Hepatic stellate cell (primary cell): Measurements from ENCODE around the gene WIZ.

ENCODE experiments used
- DNase-seq: peaks from one replicate; pipeline ENCODE4 v3.0.0; 2011; ENCODE audit warnings: low spot score

Gene WIZ

DNA sequence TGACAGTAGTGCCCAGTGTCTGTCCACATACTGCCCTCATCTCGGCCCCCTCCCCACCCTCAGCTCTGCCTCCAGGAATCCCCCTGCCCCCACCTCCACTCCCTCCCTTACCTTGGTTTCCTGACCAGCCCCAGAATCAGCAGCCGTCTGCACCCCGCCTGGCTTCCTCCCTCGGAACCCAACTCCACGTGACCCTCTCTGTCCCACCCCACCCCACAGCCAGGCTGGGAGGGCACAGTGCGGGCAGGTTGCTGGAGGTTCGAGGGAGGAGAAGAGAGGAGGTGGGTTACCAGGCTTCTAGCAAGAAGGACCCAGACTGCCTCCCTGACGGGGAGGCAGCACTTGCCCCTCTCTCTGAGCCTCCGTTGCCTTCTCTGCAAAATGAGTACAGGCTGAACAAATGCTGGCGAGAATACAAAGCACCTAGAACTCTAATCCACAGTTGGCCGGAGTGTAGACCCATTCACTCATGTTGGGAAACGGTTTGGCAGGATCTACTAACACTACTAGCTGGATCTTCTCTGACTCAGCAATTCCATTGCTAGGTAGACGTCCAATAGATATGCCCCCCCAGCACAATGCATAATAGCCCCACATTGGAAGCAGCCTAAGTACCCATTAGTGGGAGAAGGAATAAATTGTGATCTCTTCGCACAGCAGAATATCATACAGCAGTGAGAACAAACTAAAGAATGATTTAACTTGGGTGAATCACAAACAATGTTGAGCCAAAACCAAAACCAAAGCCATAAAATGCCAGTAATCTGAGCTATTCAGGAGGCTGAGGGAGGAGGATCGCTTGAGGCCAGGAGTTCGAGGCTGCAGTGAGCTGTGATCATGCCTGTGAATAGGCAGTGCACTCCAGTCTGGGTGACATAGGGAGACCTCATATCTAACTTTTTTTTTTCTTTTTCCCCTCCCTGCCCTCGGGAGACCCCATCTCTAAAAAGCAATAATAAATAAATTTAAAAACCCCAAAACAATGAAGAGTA lies 14.9 kb upstream of the WIZ start, which contains the start of gene RASAL3:
Gene RASAL3 (minus strand): TSS at position 151 of the 992 bp plus-strand sequence. CDS start 186 bp downstream, outside the sequence.
- DNase-seq, result no peak

DNA sequence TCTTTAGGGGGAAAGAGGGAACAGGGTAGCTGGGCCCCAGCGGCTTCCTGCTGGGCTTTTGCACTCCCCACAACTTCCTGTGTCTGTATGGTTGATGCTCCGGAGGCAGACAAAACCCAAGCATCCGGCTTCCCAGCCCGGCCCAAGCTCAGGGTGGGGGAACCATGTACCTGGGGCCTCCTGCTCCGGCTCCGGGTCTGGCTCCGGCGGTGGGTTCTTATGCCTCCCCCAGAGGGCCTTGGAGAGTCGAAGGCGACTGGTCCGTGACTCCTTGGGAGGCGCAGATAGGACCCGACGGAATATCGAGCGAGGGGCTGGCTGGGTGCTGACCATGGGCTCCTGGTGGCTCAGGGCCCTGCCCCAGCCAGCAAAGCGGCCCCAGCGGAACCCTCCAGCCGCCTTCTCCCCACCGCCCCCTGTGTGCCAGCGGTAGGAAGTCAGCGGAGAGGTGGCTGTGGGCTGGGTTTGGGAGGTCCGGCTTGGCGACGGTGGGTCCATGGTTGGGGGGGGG lies 14.2 kb upstream of the WIZ start:
- no peak for DNase-seq

DNA sequence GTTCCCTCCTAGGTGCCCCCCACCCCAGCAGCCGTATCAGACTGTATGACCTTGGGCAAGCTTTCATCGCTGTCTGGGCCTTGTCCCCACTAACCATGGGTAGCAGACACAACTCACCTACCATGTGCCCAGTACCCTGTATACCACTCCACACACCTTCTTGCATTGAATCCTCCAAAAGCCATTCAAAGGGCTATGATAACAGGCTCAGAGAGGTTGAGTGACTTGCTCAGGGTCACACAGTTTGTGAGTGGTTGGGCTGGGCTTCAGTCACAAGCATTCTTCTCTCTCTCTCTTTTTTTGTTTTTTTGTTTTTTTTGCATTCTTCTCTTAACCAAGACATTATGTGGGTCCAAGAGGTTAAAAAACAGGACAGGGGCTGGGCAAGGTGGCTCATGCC lies 11.9 kb upstream of the WIZ start:
- DNase-seq, result no peak

DNA sequence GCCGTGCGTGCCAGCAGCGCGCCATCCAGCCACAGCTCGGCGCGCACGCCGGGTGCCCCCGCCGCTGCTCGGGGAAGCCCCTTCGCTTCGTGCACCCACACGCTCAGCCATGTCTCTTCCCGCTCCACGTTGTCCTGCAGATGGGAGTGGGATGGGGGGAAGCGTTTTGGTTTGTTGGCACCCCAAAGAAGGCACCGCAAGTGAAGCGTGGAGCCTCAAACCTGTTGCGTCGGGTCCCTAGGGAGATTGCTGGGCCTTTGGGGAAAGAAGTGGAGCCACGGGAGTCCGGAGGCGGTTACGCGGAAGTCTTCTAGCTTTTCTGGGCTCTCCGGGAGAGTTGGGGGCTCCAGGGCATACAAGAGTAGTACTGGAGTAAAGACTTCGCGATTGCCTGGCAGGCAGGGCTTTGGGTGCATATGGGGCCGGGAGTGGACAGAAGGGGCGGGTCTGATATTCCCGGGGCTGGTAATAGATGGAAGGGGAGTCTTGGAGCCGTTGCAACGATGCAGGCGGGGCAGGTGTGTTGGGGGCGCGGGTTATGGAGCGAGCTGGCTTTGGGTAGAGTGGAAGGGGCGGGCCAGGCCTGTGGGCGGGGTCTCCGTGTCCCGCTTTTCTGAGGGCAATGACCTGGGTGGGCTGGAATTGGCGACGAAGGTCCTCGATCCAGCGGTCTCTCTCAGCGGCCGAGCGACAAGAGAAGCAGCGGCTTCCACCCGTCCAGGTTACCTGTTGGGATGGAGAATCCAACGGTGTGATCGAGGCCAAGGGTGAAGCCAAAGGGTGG lies 8.1 kb upstream of the WIZ start:
- DNase-seq, result no peak

DNA sequence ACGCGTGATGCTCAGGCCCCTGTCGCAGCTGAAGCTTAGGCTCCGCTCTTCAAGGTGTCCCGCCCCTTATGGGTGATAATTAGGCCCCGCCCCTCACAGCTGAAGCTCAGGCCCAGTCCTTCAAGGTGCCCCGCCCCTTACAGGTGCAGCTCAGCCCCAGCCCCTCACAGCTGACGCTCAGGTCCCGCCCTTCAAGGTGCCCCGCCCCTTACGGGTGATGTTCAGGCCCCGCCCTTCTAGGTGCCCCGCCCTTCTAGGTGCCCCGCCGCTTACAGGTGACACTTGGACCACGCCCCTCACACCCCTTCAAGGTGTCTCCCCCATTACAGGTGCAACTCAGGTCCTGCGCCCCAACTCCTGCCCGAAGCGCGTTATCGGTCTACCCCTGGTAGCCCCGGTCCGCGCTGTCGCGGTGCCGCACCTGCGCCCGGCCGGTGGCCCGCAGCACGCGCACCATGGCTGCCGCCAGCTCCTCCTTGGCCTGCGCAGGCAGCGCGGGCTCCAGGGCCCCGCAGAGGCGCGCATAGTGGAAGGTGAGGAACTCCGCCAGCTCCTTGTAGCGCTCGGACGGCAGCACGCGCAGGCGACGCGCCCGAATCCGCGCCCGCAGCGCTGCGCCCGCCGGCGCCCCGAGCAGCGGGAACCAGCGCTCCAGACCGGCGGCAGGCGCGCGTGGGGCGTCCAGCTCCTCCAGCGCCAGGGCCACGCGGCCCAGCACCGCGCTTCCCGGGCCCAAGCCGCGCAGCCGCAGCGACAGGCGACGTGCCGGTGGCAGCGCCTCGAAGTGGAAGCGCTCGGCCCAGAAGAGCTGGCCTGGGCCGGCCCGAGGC lies 7.3 kb upstream of the WIZ start:
- DNase-seq, result no peak

DNA sequence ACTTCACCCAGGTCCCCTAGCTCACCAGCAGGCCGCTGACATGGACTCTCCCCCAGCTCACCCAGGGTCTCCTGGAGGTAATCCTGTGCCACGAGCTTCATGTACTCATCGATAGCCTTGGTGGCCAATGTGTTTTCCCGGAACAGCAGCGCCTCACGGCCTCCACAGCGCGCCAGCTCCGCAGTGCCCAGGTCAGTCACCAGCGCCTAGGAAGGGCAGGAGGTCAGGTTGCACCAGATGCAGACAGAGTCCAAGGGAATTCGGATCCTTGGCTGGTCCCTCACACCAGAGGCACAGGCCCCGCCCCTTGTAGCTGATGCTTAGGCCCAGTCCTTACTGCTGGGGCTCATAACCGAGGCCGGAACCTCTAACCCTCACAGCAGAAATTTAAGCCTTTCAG lies 6.7 kb upstream of the WIZ start:
- no peak for DNase-seq

DNA sequence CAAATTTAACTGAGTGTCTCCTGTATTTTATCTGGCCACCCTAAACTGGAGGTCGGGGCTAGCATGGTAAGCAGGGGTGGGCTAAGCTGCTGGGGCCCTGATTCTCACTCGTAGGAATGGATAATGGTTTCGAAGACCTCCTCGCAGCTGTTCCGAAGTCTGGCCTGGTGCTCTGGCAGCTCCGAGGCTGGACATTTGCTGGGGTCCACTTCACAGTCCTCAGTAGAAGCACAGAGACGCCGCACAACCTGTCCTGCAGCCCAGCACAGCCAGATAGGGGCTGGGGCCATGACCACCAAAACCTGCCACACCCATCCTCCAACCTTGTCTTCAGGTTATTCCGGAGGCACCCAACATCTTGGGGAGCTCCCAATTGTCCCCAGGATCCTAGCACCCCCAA lies 6.2 kb upstream of the WIZ start:
- DNase-seq, result no peak

DNA sequence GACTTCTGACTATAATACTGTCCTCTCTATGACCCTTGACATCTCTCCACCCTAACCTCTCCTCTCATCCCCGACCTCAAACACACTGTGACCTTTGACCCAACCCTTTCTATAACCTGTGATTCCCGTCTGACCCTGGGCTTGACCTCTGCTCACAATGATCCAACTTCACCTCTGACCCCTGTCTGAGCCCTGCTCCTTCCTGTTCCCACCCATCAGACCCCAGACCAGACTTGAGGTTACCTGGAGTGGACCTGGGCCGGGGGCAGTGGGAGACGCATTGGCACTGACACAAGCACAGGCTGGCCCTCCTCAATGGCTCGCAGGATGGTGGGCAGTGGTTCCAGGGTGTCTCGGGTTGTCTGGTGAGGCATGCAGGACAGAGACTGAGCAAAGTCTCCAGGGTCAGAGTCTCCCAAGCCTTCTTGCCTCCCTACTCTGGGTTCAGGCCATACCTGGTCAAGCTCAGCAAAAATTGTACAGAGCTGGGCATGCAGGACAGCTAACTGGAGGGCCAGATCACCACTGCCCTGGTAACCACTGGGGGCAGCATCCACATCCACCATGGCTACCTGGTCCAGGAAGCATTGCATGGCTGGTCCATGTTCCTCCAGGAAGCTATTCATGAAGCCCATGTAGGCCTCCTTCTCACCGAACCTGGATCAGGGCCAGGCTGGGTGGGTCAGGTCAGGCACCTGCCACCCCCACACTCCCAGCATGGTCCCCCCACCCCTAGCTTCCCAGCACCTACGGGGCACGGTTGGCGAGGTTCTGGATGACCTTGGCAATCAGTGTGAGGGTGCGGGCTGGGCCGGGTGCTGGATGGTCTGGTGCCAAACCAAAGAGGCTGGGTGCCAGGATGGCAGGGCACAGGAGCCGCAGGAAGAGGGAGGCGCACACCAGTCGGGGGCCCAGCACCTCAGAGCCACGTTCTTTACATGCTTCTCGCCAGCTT lies 4.4 kb upstream of the WIZ start:
- DNase-seq, result no peak

DNA sequence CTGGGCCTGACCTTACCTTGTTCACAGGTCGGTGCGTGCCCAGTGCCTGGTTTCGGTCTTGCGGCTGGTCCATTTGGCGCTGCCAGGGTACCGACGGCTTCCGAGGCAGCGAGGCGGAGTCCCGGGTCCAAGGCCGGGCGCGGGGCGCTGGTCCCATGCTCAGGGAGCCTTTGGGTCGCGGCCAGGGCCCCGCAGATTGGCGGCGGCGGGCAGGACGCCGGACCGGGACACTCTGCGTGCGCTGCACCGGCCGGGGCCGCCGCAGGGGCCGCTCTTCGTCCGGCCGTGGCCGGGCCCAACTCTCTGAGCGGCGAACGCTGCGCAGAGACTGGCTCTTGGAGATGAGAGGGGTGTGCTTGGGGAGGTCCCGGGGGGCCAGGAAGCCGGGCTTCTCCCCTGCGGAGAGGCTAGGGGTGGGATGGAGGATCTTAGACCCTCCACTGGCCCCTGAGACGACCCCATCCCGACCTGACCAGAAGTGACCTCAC lies 3.4 kb upstream of the WIZ start:
- DNase-seq, result peak; percentile 78

DNA sequence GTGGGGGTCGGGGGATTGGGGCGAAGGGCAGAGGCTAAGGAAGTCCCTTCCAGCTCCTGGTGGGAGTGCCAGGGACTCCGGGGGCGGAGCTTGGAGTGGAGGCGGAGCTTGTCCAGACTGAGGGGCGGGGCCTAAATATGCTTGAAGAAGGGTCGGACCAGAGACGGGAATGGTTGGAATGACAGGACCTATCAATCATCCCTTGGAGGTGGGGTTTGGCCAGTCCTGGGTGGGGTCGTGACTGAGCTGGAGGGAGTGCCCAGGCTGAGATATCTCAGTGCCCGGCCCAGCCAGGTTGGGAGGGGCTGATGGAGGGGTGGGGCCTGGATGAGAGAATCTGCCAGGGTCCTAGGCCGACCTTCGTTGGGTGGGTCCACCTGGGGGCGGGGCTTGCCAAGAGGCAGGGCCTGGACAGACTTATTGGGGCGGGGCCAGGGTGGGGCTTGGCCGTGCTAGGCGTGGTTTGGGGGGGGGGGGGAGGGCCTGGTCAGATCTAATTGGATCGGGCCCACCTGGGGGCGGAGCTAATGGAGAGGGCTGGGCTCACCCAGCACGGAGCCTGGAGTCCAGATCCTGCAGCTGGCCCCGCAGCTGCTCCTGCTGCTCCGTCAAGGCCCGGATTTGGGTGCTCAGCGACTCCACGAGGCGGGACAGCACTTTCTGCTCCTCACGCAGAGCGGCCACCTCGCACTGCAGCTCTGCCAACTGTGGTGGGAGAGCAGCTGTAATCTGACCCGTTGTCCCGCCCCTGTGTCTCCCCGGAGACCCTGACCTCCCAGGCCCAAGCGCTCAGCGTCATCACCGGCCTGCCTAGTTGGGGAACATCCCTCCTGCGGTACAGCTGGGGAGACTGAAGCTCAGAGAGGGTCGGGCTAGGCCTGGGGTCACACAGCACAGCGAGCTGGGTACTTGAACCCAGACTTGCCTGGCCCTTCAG lies 2.6 kb upstream of the WIZ start:
- peak; percentile 96 for DNase-seq

DNA sequence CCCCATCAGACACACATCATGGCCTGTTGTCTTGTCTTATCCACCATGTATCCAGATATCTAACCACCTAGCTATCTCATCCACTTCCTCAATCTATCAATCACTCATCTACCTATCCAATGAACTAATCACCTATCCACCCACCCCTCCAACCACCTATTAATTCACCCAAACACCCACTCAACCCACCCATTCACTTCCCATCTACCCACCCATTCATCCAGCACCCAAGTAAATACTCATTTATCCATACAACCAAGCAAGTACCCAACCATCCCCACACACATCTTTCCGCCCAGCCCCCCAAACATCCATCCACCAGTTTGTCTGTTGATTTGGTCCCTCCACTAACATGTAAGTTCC lies 753 bp upstream of the WIZ start:
- no peak for DNase-seq

DNA sequence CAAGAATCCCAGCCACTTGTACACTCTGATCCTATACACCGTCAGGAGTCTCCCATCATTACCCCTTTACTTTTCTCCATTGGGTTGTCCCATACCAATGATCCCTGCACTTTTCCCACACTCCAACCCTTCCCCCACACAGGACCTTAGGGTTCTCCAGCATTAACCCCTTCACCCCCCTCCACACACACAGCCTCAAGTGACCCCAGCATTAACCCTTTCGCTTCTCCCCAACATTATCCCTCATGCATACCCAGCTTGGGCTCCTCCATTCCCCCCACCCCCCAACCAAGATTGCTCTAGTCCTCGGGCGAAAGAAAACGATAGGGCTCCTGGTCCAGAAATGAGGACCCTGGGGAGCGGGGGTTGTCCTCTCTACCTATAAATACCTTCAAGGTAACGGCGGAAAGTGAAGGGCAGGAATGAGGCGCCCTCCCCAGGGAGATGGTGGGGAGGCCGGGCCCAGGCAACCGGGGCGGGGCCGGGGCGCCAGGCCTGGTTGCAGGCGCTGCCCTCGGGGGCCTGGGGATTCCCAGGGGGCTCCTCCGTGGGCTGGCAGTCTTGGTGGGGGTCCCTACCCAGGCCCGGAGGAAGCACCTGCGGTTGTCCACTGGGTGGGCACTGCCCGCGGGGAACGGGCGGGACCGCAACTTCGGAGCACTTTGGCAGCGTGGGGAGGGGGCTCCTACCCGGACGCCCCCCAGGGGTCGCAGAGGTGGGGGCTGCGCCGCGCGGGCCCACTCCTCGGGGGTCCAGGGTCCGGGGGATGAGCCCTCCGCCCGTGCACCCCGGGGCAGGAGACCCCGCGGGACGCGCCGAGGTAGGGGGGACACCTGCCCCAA lies 757 bp downstream of the WIZ start:
- no peak for DNase-seq

DNA sequence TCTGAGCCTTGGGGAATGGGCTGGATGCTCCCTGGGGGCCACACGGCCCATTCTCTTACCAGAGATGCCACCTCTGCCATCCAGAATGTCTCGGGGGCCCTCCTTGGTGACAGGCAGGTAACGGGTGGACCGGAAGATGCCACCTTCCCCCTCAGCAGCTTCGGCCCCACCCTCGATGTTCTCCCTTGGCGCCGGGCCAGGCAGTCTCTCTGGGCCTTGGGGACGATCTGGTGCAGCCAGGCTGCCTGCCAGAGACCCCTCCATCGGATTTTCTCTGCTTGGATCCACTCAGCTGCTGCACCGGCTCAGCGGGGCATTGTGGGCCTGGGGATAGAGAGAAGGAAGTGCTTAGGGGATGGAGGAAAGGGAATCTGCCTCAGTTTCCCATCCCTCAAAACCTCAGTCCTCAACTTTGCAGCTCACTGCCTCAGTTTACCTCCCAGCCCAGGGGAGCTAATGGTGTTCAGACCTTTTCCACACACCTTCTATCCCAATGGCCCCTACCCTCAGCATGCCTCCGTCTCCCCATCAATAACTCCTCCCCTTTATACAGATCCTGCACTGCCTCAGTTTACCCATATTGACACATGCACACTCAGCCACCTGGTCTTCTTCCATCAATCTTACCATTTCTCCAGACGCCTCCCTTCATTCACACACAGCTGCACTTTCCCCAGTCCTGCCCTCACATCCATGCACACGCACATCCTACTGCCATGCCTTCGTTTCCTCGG lies 1.5 kb downstream of the WIZ start:
- no peak for DNase-seq

DNA sequence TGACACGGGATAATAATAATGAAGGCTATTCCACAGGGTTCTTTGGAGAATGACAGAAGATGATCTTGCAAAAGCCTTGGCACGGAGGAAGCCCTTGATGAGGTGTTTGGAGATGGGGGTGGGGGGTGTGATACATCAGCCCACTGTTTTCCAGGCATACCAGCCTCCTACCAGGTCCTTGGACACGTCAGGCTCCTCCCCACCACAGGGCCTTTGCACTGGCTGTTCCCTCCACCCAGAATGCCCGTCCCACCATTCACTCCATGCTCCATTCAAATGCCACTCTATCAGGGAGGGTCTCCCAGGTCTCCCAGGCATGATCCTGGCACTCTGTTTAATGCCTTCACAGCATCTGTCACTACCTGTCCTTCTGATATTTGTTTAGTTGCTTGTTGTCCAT lies 2.7 kb downstream of the WIZ start:
- no peak for DNase-seq

DNA sequence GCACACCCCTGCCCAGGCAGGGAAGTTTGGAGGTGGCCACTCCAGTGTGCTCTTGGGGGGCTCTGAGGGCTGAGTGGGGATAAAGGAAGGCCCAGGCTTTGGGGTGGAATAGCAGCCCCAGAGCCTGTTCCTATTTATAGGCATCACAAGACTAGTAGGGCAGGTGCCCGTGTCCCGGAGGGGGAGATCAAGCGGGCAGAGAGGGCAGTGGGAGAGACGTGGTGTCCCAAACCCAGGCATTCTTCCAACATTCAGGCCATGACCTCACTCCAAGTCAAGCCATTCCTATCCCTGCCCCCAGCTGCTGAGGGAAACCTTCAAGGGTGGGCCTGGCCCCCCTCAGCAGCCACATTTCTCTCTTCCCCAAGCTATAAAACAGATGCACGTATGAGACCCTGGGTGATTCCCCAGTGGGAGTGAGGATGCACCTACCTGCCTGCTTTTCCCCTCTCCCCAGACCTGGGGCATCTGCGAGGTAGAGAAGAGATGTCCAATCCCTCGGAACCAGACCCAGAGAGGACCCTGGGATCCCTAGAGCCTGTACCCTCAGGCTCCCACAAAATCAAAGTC lies 3.9 kb downstream of the WIZ start:
- DNase-seq, result no peak

DNA sequence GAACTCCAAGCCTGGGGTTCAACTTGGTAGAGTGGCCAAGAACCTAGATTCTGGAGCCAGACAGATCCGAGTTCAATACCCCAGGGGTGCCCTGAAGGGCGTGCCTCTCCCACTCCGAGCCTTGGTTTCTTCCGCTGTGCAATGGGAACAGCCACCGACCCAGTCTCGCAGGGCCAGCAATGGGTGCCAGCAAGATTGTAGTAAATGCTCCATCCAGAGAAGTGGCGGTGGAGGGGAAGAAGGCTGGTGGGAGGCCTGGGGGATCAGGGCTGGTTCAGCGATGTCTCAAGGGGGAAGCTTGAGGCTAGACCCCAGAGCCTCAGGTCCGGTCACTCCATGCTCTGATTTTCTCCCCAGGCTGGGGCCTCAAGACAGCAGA lies 4.5 kb downstream of the WIZ start:
- DNase-seq, result no peak

DNA sequence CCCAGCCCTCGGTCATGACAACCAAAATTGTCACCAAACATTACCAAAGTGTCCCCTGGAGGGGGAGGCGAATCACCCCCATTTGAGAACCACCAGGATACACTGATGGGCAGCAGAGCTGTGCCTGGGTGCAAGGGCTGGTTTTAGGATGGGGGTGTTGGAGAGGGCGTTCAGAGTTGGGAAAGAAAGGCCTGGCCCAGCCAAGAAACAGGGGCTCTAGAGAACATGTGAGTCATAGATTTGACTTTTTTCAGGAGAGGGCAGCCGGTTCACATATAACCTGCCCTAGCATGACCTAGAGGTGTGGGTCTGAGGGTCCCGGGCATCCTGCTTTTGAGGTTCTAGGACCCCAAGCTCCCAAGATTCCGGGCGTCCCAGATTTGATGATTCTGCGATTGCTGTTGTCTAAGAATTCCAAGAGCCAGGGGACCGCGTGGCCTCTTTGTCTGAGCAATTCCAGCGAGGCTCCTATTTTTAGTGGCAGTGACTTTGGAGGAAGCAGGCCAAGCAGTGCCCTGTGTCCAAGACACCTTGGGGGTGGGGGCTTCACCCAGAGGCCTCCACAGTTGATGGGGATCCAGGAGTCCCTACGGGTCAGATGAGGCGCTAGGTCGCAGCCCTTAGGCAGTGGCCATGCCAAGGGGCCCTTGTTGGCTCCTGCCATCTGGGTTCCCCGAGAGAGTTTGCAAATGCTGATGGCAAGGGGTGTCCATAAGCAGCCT lies 5.1 kb downstream of the WIZ start:
- no peak for DNase-seq
